Measurements from ENCODE around the gene MOB3A.
"Not testable (repeated sequence)": the region's sequence is repeated elsewhere in the genome, so short reads cannot be mapped to it uniquely, and the experiment has no call there.

Gene MOB3A

GRCh38 chr19:2097203-2097885 lies 1.2 kb upstream of the MOB3A start:
- Histone ChIP-seq H3K9ac (ENCODE audit: low read depth, low read length) (peak overlapping the region; percentile 55), H3K4me1 (ENCODE audit: insufficient read depth, low read length) (peaks cover 41% of the 10 kb centered on the region), H3K36me3 (ENCODE audit: insufficient read depth, low read length) (peaks cover 65% of the 10 kb centered on the region), H3K27ac (ENCODE audit: low read length) (peak overlapping the region; percentile 33; the same call in 1 of the 2 replicates), H3K4me3 (ENCODE audit: low read depth in 1 of 2, low read length in 2 of 2) (peak overlapping the region; percentile 23 to 61; a peak in 3 of 4 replicates), H3K9me3 (ENCODE audit: insufficient read depth, low read length, severe bottlenecking) (no peaks in the 10 kb centered on the region), H3K4me2 (ENCODE audit: insufficient read depth, low read length) (peak overlapping the region; percentile 95), H4K20me1 (ENCODE audit: insufficient read depth, low read length) (peaks cover 35% of the 10 kb centered on the region), H2AFZ (ENCODE audit: low read depth, low read length) (peak overlapping the region; percentile 71), H3K79me2 (ENCODE audit: insufficient read depth, low read length) (peaks cover 43% of the 10 kb centered on the region), H3K27me3 (ENCODE audit: insufficient read depth, low read length, poor library complexity) (no peaks in the 10 kb centered on the region)
- TF ChIP-seq CTCF (IDR thresholded peaks at IDR 0.05; ENCODE audit: borderline replicate concordance, extremely low read depth, low read length, poor library complexity, severe bottlenecking): no peak
- TF ChIP-seq EZH2 (IDR thresholded peaks at IDR 0.05; ENCODE audit: borderline replicate concordance, low read depth, low read length, severe bottlenecking): no peak
- ATAC-seq (ENCODE audit: insufficient read depth, low read depth): no peak
- no peak for DNase-seq

GRCh38 chr19:2096480-2097202 lies 515 bp upstream of the MOB3A start, which contains the start of gene IZUMO4:
TSS of gene IZUMO4 (plus strand) at chr19:2096915. CDS start at chr19:2096946, 31 bp downstream.
- H3K79me2 ChIP-seq (ENCODE audit: insufficient read depth, low read length): peaks cover 50% of the 10 kb centered on the region
- peaks cover 35% of the 10 kb centered on the region for H4K20me1 ChIP-seq (ENCODE audit: insufficient read depth, low read length)
- H3K4me1 ChIP-seq (ENCODE audit: insufficient read depth, low read length): peaks cover 48% of the 10 kb centered on the region
- TF ChIP-seq EZH2 (IDR thresholded peaks at IDR 0.05; ENCODE audit: borderline replicate concordance, low read depth, low read length, severe bottlenecking): no peak
- peak; percentile 80 for TF ChIP-seq CTCF (IDR thresholded peaks at IDR 0.05; ENCODE audit: borderline replicate concordance, extremely low read depth, low read length, poor library complexity, severe bottlenecking)
- ATAC-seq (ENCODE audit: insufficient read depth, low read depth): peak; percentile 87
- peak within 1 kb of the TSS; percentile 94 for H3K27ac ChIP-seq (ENCODE audit: low read length)
- peak within 1 kb of the TSS; percentile 95 for H3K4me2 ChIP-seq (ENCODE audit: insufficient read depth, low read length)
- H3K36me3 ChIP-seq (ENCODE audit: insufficient read depth, low read length): peaks cover 64% of the 10 kb centered on the region
- H3K9ac ChIP-seq (ENCODE audit: low read depth, low read length): peak within 1 kb of the TSS; percentile 83
- H3K27me3 ChIP-seq (ENCODE audit: insufficient read depth, low read length, poor library complexity): no peaks in the 10 kb centered on the region
- no peaks in the 10 kb centered on the region for H3K9me3 ChIP-seq (ENCODE audit: insufficient read depth, low read length, severe bottlenecking)
- H2AFZ ChIP-seq (ENCODE audit: low read depth, low read length): peak within 1 kb of the TSS; percentile 73
- H3K4me3 ChIP-seq (ENCODE audit: low read depth in 1 of 2, low read length in 2 of 2): peak within 1 kb of the TSS; percentile 68 to 96
- DNase-seq: peak; percentile 99

- not testable (repeated sequence) for H3K9me3 ChIP-seq (ENCODE audit: insufficient read depth, low read length, severe bottlenecking); ATAC-seq (ENCODE audit: insufficient read depth, low read depth); H4K20me1 ChIP-seq (ENCODE audit: insufficient read depth, low read length); DNase-seq; H3K27me3 ChIP-seq (ENCODE audit: insufficient read depth, low read length, poor library complexity); H2AFZ ChIP-seq (ENCODE audit: low read depth, low read length)
- peaks cover 49% of the 10 kb centered on the region for H3K36me3 ChIP-seq (ENCODE audit: insufficient read depth, low read length)
- peak overlapping the region in 1 of 2 experiments; percentile 37; a peak in 1 of 4 replicates for H3K4me3 ChIP-seq (ENCODE audit: low read depth in 1 of 2, low read length in 2 of 2)
- peaks cover 81% of the 10 kb centered on the region for H3K4me1 ChIP-seq (ENCODE audit: insufficient read depth, low read length)
- peak overlapping the region; percentile 94 for H3K27ac ChIP-seq (ENCODE audit: low read length)
- peaks cover 89% of the 10 kb centered on the region for H3K79me2 ChIP-seq (ENCODE audit: insufficient read depth, low read length)
- H3K9ac ChIP-seq (ENCODE audit: low read depth, low read length): peak overlapping the region; percentile 83; the same call in 1 of the 2 replicates
- peak overlapping the region; percentile 76 for H3K4me2 ChIP-seq (ENCODE audit: insufficient read depth, low read length)
Measured at GRCh38 chr19:2091926-2092525, 4.1 kb downstream of the MOB3A start.

Measured in DND-41 (cell line).